ENCODE data around the gene NOP10.

- no peak for TF ChIP-seq CTCF (IDR thresholded peaks at IDR 0.05)
- no peak for TF ChIP-seq POLR2A (IDR thresholded peaks at IDR 0.05)
Measured at GRCh38 chr15:34354286-34354685, 11.3 kb upstream of the NOP10 start.

All from adrenal gland (tissue), 5 donors.